ENCODE results near the gene HMGB3. TPM values are rescaled to one million over a fixed set of nuclear protein-coding genes. Genes with fewer than 3 reads are reported as not detected.
"Not testable (repeated sequence)": the region's sequence is repeated elsewhere in the genome, so short reads cannot be mapped to it uniquely, and the experiment has no call there.

The HMGB3 gene
- total RNA-seq, 3 donors from 2014 or later: 12.6 to 14.9 (median 13.5) TPM

DNA sequence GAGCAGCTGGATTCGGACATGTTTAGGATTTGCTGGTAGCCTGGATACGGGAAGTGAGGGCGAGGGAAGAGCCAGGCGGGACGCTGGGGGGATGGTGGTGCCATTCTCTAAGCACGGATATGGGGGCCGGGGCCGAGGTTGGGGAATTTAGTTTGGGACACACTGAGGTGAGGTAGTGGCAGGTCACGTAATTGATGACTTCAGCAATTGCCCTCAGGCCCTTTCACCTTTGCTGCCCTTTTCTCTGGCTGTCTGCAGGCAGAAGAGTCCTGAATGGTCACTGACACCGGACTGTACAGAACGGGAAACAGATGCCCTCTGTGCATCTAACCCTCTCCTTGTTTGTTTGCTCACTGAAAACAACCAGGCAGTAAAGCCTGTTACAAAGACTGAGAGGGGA lies 16.9 kb upstream of the HMGB3 start:
- Mint-ChIP-seq H3K36me3 (ENCODE audit: insufficient read depth) (no peaks in the 10 kb centered on the region), H3K9me3 (no peaks in the 10 kb centered on the region), H3K4me1 (ENCODE audit: low read depth) (no peaks in the 10 kb centered on the region), H3K27me3 (ENCODE audit: low read depth) (peaks cover 2% of the 10 kb centered on the region), H3K4me3 (no peak overlapping the region)
- no peak for DNase-seq
- no peak for ATAC-seq

DNA sequence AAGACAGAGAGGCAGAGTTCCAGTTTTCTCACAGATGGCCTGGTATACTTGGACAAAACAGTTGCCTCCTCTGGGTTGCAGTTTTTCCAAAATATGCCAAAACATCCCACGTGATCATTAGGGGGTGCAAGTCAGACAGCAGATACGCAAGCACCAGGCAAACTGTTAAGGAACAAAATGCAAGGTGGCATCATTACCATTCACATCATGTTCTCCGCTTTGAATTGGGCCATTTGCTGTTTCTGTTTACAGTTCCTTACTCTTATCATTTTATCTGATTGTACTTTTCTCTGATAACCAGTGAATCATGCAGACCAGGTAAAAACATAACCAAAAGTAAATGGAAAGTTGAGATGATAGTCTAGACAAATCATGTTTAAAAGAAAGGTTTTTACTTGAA lies 16.4 kb upstream of the HMGB3 start:
- DNase-seq (no peak), ATAC-seq (no peak)
- Mint-ChIP-seq H3K9me3 (no peaks in the 10 kb centered on the region), H3K4me3 (no peak overlapping the region), H3K27me3 (ENCODE audit: low read depth) (peaks cover 2% of the 10 kb centered on the region), H3K4me1 (ENCODE audit: low read depth) (no peaks in the 10 kb centered on the region), H3K36me3 (ENCODE audit: insufficient read depth) (no peaks in the 10 kb centered on the region)

DNA sequence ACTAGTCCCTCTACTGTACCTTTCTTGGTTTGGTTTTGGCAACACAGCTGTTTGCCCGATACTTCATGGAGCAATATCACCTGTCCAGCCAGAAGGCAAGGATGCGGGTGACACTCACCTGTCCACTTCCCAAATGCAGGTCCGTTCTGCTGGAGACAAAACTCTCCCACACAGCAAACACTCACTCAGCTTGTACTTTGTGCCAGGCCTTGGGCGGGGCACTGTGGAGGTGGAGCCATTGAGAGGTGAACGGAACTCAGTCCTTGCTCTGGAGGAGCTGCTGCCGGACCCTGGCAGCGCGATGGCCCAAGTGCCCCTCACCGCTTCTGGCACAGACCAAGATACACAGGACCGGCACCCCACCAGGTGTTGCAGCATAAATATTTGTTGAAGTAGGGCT lies 15.3 kb upstream of the HMGB3 start:
- Mint-ChIP-seq H3K36me3 (ENCODE audit: insufficient read depth) (no peaks in the 10 kb centered on the region), H3K4me1 (ENCODE audit: low read depth) (no peaks in the 10 kb centered on the region), H3K4me3 (no peak overlapping the region), H3K27me3 (ENCODE audit: low read depth) (peaks cover 2% of the 10 kb centered on the region), H3K9me3 (no peaks in the 10 kb centered on the region)
- DNase-seq: no peak
- no peak for ATAC-seq

DNA sequence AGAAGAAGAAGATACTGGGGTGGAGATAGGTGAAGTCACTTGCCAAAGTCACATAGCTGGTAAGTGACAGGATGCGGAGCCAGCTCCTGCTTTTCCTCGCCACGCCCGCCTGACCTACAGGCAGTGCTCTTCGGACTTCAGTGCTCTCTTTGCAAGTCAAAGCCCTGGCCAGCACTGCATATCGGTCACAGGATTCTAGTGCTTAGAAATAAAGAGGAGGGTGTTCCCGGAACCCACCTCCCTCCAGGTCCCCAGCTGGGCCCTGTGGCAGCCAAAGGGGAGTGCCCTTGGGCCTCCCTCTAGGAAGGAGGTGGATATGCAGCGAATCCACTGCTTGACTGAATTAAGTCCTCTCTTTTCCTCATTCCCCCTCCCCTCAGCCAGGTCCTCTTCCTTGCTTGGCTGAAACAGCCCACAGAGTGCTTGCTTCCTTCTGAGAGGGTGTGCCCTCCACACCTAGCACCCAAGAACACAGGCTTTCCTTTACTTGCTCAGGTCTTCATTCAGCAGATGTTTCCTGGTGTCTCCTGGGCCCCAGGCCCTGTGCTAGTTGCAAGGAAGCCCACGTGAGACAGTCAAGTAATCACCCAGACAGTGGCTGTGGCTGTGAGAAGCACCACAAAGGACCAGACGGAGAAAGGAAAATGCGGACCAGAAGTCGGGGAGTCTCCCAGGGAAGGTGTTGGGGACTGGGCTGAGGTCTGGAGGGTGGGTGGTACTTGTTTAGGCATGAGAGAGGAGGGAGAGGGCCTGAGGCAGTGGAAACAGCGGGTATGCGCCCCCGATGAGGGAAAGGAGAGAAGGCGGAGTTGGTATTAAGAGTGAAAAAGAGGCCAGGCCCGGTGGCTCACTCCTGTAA lies 14.0 kb upstream of the HMGB3 start:
- DNase-seq (no peak), ATAC-seq (no peak)
- Mint-ChIP-seq H3K4me1 (ENCODE audit: low read depth) (no peaks in the 10 kb centered on the region), H3K36me3 (ENCODE audit: insufficient read depth) (no peaks in the 10 kb centered on the region), H3K9me3 (no peaks in the 10 kb centered on the region), H3K4me3 (no peak overlapping the region), H3K27me3 (ENCODE audit: low read depth) (peaks cover 2% of the 10 kb centered on the region)

DNA sequence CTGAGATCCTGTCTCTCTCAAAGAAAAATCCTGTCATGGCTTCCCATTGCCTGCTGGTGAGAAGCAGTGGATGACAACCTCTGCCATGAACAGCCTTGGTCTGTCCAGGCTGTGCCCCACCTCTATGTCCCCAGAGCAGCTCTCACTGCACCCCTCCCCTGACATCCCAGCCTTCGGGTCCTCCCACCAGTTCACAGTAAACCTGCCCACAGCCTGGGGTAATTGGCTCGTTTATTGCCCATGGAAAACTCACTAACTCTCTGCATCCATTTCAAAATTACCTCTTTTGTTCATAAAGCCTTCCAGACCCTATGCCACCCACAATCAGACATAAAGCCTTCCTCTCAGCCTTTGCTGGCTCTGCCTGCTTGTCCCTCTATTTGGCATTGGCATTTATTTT lies 10.7 kb upstream of the HMGB3 start:
- ATAC-seq (no peak), DNase-seq (no peak)

DNA sequence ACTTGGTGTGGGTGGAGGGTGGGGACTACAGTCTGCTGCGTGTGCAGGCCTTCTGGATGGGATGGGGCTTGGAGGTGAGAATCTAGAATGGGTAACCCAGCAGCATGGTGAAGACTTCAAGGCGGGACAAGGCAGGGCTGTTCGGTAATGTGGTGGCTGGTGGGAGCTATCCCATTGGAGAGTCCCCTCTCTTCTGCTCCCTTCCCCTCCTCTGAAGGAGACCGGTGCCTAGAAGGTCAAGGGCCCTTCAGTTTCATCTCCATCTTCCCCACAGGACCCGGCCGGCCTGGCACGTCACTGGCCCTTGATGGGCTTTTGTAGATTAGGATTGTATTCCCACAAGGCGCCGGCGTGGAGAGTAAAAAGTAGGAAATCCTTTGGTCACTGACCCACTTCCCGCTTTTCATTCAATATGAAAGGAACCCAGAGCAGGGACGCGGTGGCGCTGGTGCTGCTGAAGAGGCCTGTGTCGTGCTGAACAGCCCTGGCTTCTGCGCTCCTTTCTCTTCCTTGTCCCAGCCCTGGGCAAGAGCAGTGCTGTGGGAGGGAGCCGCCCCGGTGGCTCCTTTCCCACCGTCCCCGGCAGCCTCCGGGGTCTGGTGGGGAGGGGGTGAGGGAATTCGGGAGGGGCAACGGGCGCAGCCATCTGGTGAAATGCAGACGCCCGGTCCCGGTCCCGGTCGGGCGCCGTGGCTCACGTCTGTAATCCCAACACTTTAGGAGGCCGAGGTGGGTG lies 7.3 kb upstream of the HMGB3 start:
- Mint-ChIP-seq H3K36me3 (ENCODE audit: insufficient read depth) (no peaks in the 10 kb centered on the region), H3K9me3 (no peaks in the 10 kb centered on the region), H3K4me1 (ENCODE audit: low read depth) (no peaks in the 10 kb centered on the region), H3K4me3 (no peak overlapping the region), H3K27me3 (ENCODE audit: low read depth) (no peaks in the 10 kb centered on the region)
- peak in 1 of 2 donors; percentile 32 for ATAC-seq
- DNase-seq: no peak

More for the DNA sequence above, 10.7 kb upstream of the HMGB3 start:
- no peaks in the 10 kb centered on the region for H3K27me3 Mint-ChIP-seq (ENCODE audit: low read depth)
- H3K4me1 Mint-ChIP-seq (ENCODE audit: low read depth): no peaks in the 10 kb centered on the region
- H3K4me3 Mint-ChIP-seq: no peak overlapping the region
- H3K9me3 Mint-ChIP-seq: no peaks in the 10 kb centered on the region
- H3K36me3 Mint-ChIP-seq (ENCODE audit: insufficient read depth): no peaks in the 10 kb centered on the region

DNA sequence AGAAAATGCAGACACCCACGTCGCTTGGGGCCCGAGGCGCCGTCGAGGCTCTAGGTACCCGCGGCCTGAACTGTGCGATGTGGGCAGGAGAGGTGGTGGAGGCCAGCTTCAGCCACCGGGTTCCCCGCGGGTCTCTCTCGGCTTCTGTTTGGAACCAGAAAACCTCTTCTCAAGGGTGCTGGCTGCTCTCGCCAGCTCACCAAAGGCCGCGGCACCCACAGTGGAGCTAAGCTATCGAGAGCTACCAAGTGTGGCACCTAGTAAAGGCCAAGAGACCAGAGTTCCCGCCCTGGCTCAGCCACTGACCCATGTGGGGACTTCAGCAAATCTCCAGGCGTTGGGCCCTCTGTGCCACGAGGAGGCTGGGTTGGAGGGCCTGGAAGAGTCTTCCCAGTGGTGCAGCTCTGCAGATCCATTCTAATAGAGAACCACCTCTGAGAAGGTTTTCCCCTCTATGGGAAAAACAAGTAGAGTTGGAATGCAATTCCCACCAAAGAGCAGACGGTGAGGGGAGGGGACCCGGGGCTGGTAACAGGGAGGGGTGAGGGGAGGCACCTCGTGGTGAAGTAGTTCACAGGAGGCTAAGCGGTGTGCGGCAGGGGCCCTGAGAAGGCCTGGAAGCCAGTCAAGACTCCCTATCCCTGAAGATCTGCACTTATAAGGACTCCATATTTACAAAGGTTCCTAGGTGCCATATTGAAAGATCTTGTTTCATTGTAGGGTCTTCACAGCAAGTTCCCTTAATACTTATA lies 5.5 kb upstream of the HMGB3 start:
- ATAC-seq (no peak), DNase-seq (no peak)
- Mint-ChIP-seq H3K4me3 (no peak overlapping the region), H3K36me3 (ENCODE audit: insufficient read depth) (no peaks in the 10 kb centered on the region), H3K27me3 (ENCODE audit: low read depth) (no peaks in the 10 kb centered on the region), H3K4me1 (ENCODE audit: low read depth) (no peaks in the 10 kb centered on the region), H3K9me3 (no peaks in the 10 kb centered on the region)

DNA sequence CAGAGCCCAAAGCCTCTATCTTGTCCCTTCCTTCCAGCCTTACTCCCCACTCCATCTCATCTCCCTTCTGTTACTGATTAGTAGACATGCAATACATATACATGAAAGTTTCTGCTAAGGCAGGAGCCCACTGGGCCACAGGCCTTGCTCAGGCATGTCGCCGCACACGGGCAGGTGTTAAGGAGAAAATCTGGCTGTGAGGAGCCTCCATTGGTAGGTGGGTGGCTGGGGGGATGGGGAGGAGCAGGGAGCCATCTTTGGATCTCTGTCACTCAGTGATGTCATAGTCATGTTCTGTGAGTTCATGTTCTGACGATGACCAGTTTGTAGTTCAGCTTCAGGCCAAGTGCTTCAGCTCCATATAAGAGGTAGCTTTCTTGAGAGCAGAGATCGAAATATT lies 2.9 kb upstream of the HMGB3 start:
- Mint-ChIP-seq H3K4me1 (ENCODE audit: low read depth) (peaks cover 6% of the 10 kb centered on the region), H3K4me3 (no peak overlapping the region), H3K27me3 (ENCODE audit: low read depth) (peaks cover 2% of the 10 kb centered on the region), H3K9me3 (no peaks in the 10 kb centered on the region), H3K36me3 (ENCODE audit: insufficient read depth) (no peaks in the 10 kb centered on the region)
- ATAC-seq (no peak), DNase-seq (no peak)

DNA sequence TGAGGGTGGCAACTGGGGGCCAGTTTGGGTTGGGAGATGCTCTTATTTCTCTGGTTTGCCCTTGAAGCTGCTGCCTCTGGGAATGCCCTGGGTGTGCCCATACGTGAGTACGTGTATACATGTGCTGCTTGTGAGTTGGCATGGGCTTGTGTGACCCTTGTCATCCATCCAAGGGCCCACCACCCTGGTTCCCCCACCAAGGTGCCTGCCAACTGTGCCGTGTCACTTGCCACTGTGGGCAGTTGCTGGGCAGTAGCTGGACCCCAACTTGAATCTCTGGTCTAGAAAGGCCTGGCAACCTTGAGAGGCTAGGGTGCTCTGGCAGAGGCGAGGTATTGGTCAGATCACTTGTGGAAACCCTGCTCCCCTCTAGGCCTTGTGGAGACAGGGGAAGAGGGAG lies 2.4 kb upstream of the HMGB3 start:
- ATAC-seq (no peak), DNase-seq (no peak)
- H3K4me1 Mint-ChIP-seq (ENCODE audit: low read depth): peaks cover 6% of the 10 kb centered on the region
- no peaks in the 10 kb centered on the region for H3K9me3 Mint-ChIP-seq
- no peaks in the 10 kb centered on the region for H3K36me3 Mint-ChIP-seq (ENCODE audit: insufficient read depth)
- peaks cover 3% of the 10 kb centered on the region for H3K27me3 Mint-ChIP-seq (ENCODE audit: low read depth)
- H3K4me3 Mint-ChIP-seq: no peak overlapping the region

DNA sequence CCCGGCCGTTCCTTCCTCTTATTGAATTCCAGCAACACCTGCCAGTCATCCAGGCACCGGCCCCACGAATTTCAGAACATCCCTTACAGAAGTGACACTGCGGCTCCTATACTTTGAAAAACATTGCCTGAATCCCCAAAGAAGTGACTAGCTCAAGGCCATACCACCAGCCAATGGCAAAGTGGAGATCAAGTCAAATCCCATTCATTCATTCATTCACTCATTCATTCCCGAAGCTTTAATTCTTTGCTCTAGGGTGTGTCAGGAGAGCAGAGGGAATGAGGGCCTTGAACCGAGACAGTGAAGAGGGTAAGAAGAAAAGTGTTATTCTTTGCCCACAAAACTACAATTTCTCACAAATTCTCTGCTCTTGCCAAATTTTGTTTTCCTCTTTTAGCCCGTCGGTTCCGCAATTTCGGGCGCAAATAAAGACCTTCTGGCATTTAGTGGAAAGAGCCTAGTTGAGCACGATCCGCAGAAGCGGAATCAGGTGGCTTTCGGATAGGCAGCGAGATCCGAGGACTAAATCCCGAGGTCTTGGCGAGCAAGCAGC lies 824 bp upstream of the HMGB3 start:
- Mint-ChIP-seq H3K9me3 (no peaks in the 10 kb centered on the region), H3K27me3 (ENCODE audit: low read depth) (peaks cover 8% of the 10 kb centered on the region), H3K36me3 (ENCODE audit: insufficient read depth) (no peaks in the 10 kb centered on the region), H3K4me3 (peak overlapping the region; percentile 62), H3K4me1 (ENCODE audit: low read depth) (peaks cover 6% of the 10 kb centered on the region)
- ATAC-seq (no peak), DNase-seq (no peak)

DNA sequence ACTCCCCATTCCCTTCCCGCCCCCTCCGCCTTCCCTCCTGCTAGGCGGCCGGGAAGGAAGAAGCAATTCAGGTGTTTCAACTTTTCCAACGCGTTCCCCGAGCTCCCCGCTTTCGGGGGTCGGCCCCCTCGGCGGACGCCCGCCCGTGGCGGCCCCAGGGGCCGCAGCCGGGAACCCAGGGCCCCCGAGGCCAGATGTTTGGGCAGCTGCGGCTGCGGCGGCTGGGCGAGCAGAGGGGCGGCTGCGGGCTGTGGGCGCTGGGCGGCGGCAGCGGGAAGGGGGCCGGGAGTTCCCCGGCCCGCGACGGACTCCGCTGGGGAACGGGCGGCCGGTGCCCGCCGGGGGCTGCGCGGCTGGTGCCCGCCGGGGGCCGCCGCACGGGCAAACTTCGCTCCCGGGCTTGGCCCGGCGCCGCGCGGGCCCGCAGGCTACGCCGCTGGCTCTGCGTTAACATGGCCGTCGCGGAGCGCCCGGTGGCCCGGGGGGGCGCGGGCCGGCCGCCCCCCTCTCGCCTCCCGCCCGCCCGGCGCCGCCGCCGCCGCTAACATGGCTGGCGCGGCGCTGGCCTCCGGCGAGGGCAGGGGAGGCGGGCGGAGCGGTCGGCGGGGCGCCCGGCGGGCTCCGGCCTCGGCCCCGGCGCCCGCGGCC lies 510 bp downstream of the HMGB3 start:
- Mint-ChIP-seq H3K27me3 (ENCODE audit: low read depth) (peaks cover 10% of the 10 kb centered on the region), H3K4me3 (no peak overlapping the region), H3K4me1 (ENCODE audit: low read depth) (peaks cover 6% of the 10 kb centered on the region), H3K36me3 (ENCODE audit: insufficient read depth) (peaks cover 2% of the 10 kb centered on the region), H3K9me3 (no peaks in the 10 kb centered on the region)
- no peak for DNase-seq
- ATAC-seq: peak; percentile 14 to 22

DNA sequence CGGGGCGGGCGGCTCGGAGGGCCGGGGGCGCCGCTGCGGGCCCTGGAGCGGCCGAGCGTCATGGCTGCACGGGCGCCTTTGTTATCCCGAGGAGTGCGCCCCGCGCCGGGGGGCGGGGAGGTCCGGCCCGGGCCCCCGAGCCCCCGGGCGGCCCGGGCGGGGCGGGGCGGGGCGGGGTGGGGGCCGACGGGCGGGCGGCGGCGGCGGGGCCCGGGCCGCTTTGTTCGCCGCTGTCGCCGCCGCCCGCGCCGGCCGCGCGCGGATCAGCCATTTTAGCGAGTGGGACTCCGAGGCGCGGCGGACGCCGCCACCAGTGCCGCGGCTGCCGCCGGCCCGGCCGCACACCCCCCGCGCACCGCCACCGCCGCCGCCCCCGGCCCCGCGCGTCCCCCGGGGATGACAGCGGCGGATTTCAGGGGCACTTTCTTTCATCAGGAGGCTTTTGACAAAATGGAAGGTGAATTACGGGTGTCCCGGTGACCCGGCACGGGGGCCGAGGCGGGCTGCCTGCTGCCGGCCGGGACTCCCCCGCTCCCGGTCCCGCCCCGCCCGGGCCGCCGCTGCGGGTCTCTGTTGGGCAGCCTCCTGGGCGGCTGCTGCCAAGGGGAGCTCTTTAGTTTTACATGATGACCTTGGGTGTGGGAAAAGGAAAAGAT lies 1.2 kb downstream of the HMGB3 start:
- ATAC-seq (peak in 1 of 2 donors; percentile 2), DNase-seq (no peak)
- Mint-ChIP-seq H3K9me3 (no peaks in the 10 kb centered on the region), H3K4me1 (ENCODE audit: low read depth) (peaks cover 6% of the 10 kb centered on the region), H3K27me3 (ENCODE audit: low read depth) (peaks cover 10% of the 10 kb centered on the region), H3K4me3 (peak overlapping the region; percentile 82), H3K36me3 (ENCODE audit: insufficient read depth) (peaks cover 2% of the 10 kb centered on the region)

DNA sequence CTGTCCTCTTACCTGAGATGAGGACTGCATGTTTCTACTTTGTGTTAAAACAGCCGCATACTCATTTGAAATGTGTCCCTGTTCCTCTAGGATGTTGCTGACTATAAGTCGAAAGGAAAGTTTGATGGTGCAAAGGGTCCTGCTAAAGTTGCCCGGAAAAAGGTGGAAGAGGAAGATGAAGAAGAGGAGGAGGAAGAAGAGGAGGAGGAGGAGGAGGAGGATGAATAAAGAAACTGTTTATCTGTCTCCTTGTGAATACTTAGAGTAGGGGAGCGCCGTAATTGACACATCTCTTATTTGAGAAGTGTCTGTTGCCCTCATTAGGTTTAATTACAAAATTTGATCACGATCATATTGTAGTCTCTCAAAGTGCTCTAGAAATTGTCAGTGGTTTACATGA lies 4.6 kb downstream of the HMGB3 start:
- not testable (repeated sequence) for DNase-seq; H3K4me1 Mint-ChIP-seq (ENCODE audit: low read depth); H3K4me3 Mint-ChIP-seq; ATAC-seq; H3K36me3 Mint-ChIP-seq (ENCODE audit: insufficient read depth); H3K27me3 Mint-ChIP-seq (ENCODE audit: low read depth); H3K9me3 Mint-ChIP-seq

Data from activated T-cell treated with anti-CD3 and anti-CD28 coated beads, Interleukin-2, amount 50 U/mL, for 4 hours (primary cell).